MCF 10A (cell line): ENCODE data around the gene IFT52. TPM values are rescaled to one million over a fixed set of nuclear protein-coding genes. Genes with fewer than 3 reads are reported as not detected.
"Not testable (repeated sequence)": the region's sequence is repeated elsewhere in the genome, so short reads cannot be mapped to it uniquely, and the experiment has no call there.

Experiments used
- BruUV-seq: library from RNA; stranded (reverse); fragments of 400-500 nt; replicated peaks from 2 replicates; lab custom pipeline; 2021; lab: Mats Ljungman, UMichigan
- CTCF ChIA-PET: fragments of 300-600 bp; sonication (Branson Sonifier 250); formaldehyde crosslinking; extraction: SDS; loops from one replicate; lab custom pipeline; 2021; ENCODE audit warnings: antibody characterized with exemption, inconsistent platforms; lab: Yijun Ruan, JAX
- POLR2A ChIA-PET: fragments of 300-600, 350-650 bp; sonication (Branson Sonifier 250); formaldehyde crosslinking; extraction: SDS; loops from one replicate; lab custom pipeline; 2020; ENCODE audit warnings: antibody characterized with exemption, inconsistent platforms; lab: Yijun Ruan, JAX
- DNase-seq: peaks from one replicate; pipeline ENCODE4 v3.0.0-alpha.2; 2018; ENCODE audit not compliant: unreplicated experiment
- H3K27ac Mint-ChIP-seq: one replicate; pipeline ENCODE4 v1.8.0; 2022; ENCODE audit warnings: mild to moderate bottlenecking, low read depth, mixed read lengths; ENCODE audit not compliant: unreplicated experiment
- H3K27me3 Mint-ChIP-seq: one replicate; pipeline ENCODE4 v1.8.0; 2022; ENCODE audit warnings: mixed read lengths; ENCODE audit not compliant: insufficient read depth, unreplicated experiment
- H3K36me3 Mint-ChIP-seq: one replicate; pipeline ENCODE4 v1.8.0; 2022; ENCODE audit warnings: mild to moderate bottlenecking, moderate library complexity, mixed read lengths; ENCODE audit not compliant: insufficient read depth, unreplicated experiment
- H3K4me1 Mint-ChIP-seq: one replicate; pipeline ENCODE4 v1.8.0; 2022; ENCODE audit warnings: mixed read lengths; ENCODE audit not compliant: insufficient read depth, unreplicated experiment
- H3K4me3 Mint-ChIP-seq: one replicate; pipeline ENCODE4 v1.8.0; 2022; ENCODE audit warnings: mild to moderate bottlenecking, moderate library complexity, mixed read lengths; ENCODE audit not compliant: unreplicated experiment
- H3K9me3 Mint-ChIP-seq: one replicate; pipeline ENCODE4 v1.8.0; 2022; ENCODE audit warnings: mixed read lengths; ENCODE audit not compliant: unreplicated experiment
- intact Hi-C: fragments of 100-400 bp; cut with micrococcal nuclease; formaldehyde crosslinking; loops from 2 replicates; pipeline ENCODE4 v1.14.1; 2022
- total RNA-seq: library from RNA; stranded (reverse); gene quantifications from 2 replicates; pipeline ENCODE4 v1.2.3, GENCODE V29; 2022
- TF ChIP-seq, protein P1 (sequence below): fragments of 200-600 bp; IDR thresholded peaks from one replicate; pipeline ENCODE4 v1.8.0; 2022; ENCODE audit warnings: antibody characterized with exemption, mild to moderate bottlenecking; ENCODE audit not compliant: unreplicated experiment

The IFT52 gene
- total RNA-seq, 1 experiment from 2014 or later: 21.8 TPM

DNA sequence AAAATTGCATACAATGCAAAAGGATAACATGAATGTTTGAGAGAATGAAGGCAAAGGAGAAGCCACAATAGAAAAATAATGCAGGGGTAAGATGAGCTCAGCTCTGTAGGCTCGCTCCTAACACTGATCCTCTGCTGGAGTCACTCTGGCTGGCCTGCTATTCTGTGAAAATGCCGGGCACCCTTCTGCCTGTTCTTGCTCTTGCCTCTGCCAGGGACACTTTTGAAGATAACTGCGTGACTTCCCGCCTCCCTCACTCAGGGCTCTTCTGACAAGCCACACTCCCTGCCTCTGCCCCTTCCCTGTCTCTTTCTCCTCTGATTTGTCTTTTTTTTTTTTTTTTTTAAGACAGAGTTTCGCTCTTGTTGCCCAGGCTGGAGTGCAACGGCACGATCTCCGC lies 40.9 kb downstream of the IFT52 start:
- ChIA-PET POLR2A (no interaction called here), CTCF (interaction anchor here (0.9 to 1.5 kb wide), 3 partner anchors 93 to 449 kb away, joined by 3 to 5 read pairs (median 4); no protein-coding TSS in a partner anchor)
- Mint-ChIP-seq H3K27ac (no peak overlapping the region), H3K4me3 (no peak overlapping the region), H3K4me1 (no peaks in the 10 kb centered on the region), H3K27me3 (no peaks in the 10 kb centered on the region), H3K9me3 (no peaks in the 10 kb centered on the region), H3K36me3 (peaks cover 49% of the 10 kb centered on the region)
- intact Hi-C loops: no loop called here
- no peak for DNase-seq
- BruUV-seq: no TSS peak
- TF ChIP-seq, protein P1, sequence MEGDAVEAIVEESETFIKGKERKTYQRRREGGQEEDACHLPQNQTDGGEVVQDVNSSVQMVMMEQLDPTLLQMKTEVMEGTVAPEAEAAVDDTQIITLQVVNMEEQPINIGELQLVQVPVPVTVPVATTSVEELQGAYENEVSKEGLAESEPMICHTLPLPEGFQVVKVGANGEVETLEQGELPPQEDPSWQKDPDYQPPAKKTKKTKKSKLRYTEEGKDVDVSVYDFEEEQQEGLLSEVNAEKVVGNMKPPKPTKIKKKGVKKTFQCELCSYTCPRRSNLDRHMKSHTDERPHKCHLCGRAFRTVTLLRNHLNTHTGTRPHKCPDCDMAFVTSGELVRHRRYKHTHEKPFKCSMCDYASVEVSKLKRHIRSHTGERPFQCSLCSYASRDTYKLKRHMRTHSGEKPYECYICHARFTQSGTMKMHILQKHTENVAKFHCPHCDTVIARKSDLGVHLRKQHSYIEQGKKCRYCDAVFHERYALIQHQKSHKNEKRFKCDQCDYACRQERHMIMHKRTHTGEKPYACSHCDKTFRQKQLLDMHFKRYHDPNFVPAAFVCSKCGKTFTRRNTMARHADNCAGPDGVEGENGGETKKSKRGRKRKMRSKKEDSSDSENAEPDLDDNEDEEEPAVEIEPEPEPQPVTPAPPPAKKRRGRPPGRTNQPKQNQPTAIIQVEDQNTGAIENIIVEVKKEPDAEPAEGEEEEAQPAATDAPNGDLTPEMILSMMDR: no peak

DNA sequence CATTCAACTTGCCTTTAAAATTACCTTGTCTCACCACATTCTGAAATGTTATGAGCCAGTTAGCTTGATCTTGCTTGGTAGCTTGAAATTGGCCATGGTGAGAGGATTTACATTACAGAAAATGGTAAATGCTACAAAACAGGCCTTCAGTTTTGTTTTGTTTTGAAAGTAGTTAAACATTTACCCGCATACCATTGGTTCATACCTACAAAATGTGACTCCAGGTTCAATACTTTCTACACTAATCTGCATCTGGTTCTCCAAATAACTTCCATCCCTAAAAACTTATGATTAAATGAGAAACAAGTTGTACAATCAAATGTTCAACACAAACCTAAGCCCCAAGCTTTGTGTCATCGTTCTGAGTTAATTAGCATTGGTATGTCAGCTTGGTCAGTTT lies 45.7 kb downstream of the IFT52 start:
- BruUV-seq: no TSS peak
- Mint-ChIP-seq H3K9me3 (no peaks in the 10 kb centered on the region), H3K36me3 (peaks cover 74% of the 10 kb centered on the region), H3K4me1 (no peaks in the 10 kb centered on the region), H3K4me3 (no peak overlapping the region), H3K27me3 (no peaks in the 10 kb centered on the region), H3K27ac (no peak overlapping the region)
- no peak for DNase-seq
- TF ChIP-seq, protein P1: no peak
- ChIA-PET CTCF (interaction anchor here (0.6 to 2.2 kb wide), 4 partner anchors 18 to 390 kb away, joined by 3 to 7 read pairs (median 4); no protein-coding TSS in a partner anchor), POLR2A (interaction anchor here (0.7 to 1.3 kb wide), 2 partner anchors 21 to 133 kb away, joined by 3 read pairs; no protein-coding TSS in a partner anchor)
- intact Hi-C loops: no loop called here

DNA sequence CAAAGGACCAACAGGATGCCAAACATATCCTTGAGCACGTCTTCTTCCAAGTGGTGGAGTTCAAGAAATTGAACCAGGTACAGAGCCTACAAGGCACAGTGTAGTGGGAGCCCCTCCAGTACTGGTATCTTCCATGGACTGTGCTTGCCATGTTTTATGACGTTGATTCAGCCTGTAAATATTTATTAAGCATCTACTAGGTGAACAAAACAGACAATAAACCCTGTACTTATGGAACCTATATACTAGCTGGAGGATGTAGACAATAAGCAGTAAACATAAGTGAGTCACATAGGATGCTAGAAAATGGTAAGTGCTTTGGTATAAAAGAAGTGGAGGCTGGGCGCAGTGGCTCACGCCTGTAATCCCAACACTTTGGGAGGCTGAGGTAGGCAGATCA lies 51.8 kb downstream of the IFT52 start:
- H3K36me3 Mint-ChIP-seq: peaks cover 60% of the 10 kb centered on the region
- no peaks in the 10 kb centered on the region for H3K27me3 Mint-ChIP-seq
- H3K27ac Mint-ChIP-seq: no peak overlapping the region
- intact Hi-C loops: no loop called here
- no peak for DNase-seq
- H3K9me3 Mint-ChIP-seq: no peaks in the 10 kb centered on the region
- TF ChIP-seq, protein P1: no peak
- H3K4me1 Mint-ChIP-seq: no peaks in the 10 kb centered on the region
- POLR2A ChIA-PET: no interaction called here
- H3K4me3 Mint-ChIP-seq: no peak overlapping the region
- CTCF ChIA-PET: interaction anchor here (0.6 kb wide), 1 partner anchor 29 kb away, joined by 3 read pairs; no protein-coding TSS in a partner anchor
- no TSS peak for BruUV-seq

DNA sequence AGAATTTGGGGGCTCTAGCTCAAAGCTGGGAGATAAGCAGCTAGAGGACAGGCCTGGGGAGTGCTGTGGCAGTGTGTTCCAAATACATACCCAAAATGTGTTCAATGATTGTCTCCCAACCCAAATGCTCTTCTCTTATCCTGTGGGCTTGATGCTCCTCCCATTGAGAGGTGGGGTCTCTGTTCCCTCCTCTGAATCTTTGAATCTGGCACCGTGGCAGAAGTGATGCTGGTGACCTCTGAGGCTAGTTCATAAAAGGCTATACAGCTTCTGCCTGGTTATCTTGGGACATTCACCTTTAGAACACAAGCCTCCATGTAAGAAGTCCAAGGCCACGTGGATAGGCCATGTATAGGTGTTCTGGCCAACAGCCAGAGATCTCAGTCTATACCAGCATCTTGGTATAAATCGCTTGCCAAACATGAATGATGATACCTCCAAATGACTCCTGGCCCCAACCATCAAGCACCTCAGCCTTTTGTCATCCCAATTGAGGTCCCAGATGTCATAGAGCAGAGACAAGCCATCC lies 60.3 kb downstream of the IFT52 start:
- CTCF ChIA-PET: interaction anchor here (0.5 to 1.7 kb wide), 4 partner anchors 10 to 179 kb away, joined by 3 to 4 read pairs (median 3); no protein-coding TSS in a partner anchor
- H3K27ac Mint-ChIP-seq: no peak overlapping the region
- no peaks in the 10 kb centered on the region for H3K9me3 Mint-ChIP-seq
- TF ChIP-seq, protein P1: no peak
- no peaks in the 10 kb centered on the region for H3K27me3 Mint-ChIP-seq
- POLR2A ChIA-PET: interaction anchor here (0.6 to 1.1 kb wide), 2 partner anchors 176 to 194 kb away, joined by 3 read pairs; no protein-coding TSS in a partner anchor
- peaks cover 24% of the 10 kb centered on the region for H3K36me3 Mint-ChIP-seq
- no peak overlapping the region for H3K4me3 Mint-ChIP-seq
- no peak for DNase-seq
- intact Hi-C loops: no loop called here
- no peaks in the 10 kb centered on the region for H3K4me1 Mint-ChIP-seq
- no TSS peak for BruUV-seq

DNA sequence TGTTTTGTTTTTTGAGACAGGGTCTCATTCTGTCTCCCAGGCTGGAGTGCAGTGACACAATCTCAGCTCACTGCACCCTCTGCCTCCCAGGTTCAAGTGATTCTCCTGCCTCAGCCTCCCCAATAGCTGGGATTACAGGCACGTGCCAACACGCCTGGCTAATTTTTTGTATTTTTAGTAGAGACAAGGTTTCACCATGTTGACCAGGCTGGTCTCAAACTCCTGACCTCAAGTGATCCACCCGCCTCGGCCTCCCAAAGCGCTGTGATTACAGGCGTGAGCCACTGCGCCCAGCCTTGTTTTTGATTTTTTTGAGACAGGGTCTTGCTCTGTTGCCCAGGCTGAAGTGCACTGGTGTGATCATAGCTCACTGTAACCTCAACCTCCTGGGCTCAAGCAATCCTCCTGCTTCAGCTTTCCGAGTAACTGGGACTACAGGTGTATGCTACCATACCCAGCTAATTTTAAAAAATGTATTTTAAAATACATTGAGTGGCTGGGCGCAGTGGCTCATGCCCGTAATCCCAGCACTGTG lies 61.0 kb downstream of the IFT52 start:
- H3K9me3 Mint-ChIP-seq, H3K4me1 Mint-ChIP-seq, H3K27me3 Mint-ChIP-seq, intact Hi-C loops, H3K4me3 Mint-ChIP-seq, H3K27ac Mint-ChIP-seq, BruUV-seq, POLR2A ChIA-PET, DNase-seq: not testable (repeated sequence)
- peaks cover 17% of the 10 kb centered on the region for H3K36me3 Mint-ChIP-seq
- CTCF ChIA-PET: interaction anchor here (0.6 to 1.7 kb wide), 4 partner anchors 9 to 179 kb away, joined by 3 to 4 read pairs (median 3); partner anchors contain the start of gene SGK2
